ENCODE results near the gene KRT85. TPM values are rescaled to one million over a fixed set of nuclear protein-coding genes. Genes with fewer than 3 reads are reported as not detected.

The KRT85 gene
- total RNA-seq (not detected in 2 replicates), polyA plus RNA-seq (not detected in 2 replicates), polyA minus RNA-seq (not detected in 2 replicates)
- total RNA-seq (2013) = not detected

GRCh38 chr12:52366738-52367485 lies at the start of gene KRT85:
TSS of gene KRT85 (minus strand) at chr12:52367481. CDS start at chr12:52367405, 76 bp downstream.
- no peak for DNase-seq
- Histone ChIP-seq H2AFZ (ENCODE audit: insufficient read depth, low read depth, low read length, poor library complexity, severe bottlenecking) (no peak within 1 kb of the TSS), H3K27ac (ENCODE audit: low read length in 2 of 2) (no peak within 1 kb of the TSS), H4K20me1 (ENCODE audit: control insufficient read depth, insufficient read depth, low read length, poor library complexity, severe bottlenecking) (no peaks in the 10 kb centered on the region), H3K4me3 (ENCODE audit: control extremely low read depth in 1 of 5, extremely low read depth in 1 of 5, insufficient read depth in 1 of 5, low read depth in 2 of 5, low read length in 4 of 5) (no peak within 1 kb of the TSS), H3K4me2 (replicated peaks; ENCODE audit: low read depth, low read length, poor library complexity, severe bottlenecking) (no peak within 1 kb of the TSS), H3K27me3 (replicated peaks in 1 of 4; ENCODE audit: control extremely low read depth in 1 of 4, control insufficient read depth in 3 of 4, insufficient read depth in 4 of 4, low read length in 3 of 4) (peaks cover 0 to 17% (median 3%) of the 10 kb centered on the region in 4 experiments), H3K4me1 (ENCODE audit: control insufficient read depth in 2 of 2, insufficient read depth in 2 of 2, low read length in 2 of 2) (no peaks in the 10 kb centered on the region), H3K36me3 (replicated peaks in 1 of 2; ENCODE audit: control extremely low read depth in 1 of 2, control insufficient read depth in 1 of 2, extremely low read depth in 1 of 2, insufficient read depth in 2 of 2, low read length in 1 of 2) (no peaks in the 10 kb centered on the region), H3K79me2 (ENCODE audit: control insufficient read depth, insufficient read depth, low read length) (no peaks in the 10 kb centered on the region), H3K9me3 (ENCODE audit: control extremely low read depth in 1 of 3, control insufficient read depth in 2 of 3, insufficient read depth in 1 of 3, low read length in 2 of 3) (no peaks in the 10 kb centered on the region), H3K9ac (ENCODE audit: low read length) (no peak within 1 kb of the TSS)
- ChIA-PET CTCF (interaction anchor here (0.5 kb wide), 1 partner anchor 528 kb away, joined by 3 read pairs; no protein-coding TSS in a partner anchor), POLR2A (no interaction called here)
- Mint-ChIP-seq H3K27ac (no peak within 1 kb of the TSS), H3K9me3 (ENCODE audit: insufficient read depth) (no peaks in the 10 kb centered on the region), H3K4me1 (peaks cover 1% of the 10 kb centered on the region), H3K27me3 (peaks cover 17% of the 10 kb centered on the region), H3K4me3 (no peak within 1 kb of the TSS)
- 87% methylated on average over 42 of the region's 42 CpGs for whole genome bisulfite sequencing (ENCODE audit: insufficient coverage)
- TF ChIP-seq CTCF (IDR thresholded peaks at IDR 0.05) (no peak), EZH2 (IDR thresholded peaks at IDR 0.05; ENCODE audit: borderline replicate concordance, insufficient read depth, low read depth, low read length, poor library complexity, severe bottlenecking) (no peak)
- intact Hi-C loops (cut with micrococcal nuclease) = no loop called here
- no peak for ATAC-seq (ENCODE audit: low read depth)

- Histone ChIP-seq H3K9me3 (ENCODE audit: control extremely low read depth in 1 of 3, control insufficient read depth in 2 of 3, insufficient read depth in 1 of 3, low read length in 2 of 3) (no peaks in the 10 kb centered on the region), H3K36me3 (replicated peaks in 1 of 2; ENCODE audit: control extremely low read depth in 1 of 2, control insufficient read depth in 1 of 2, extremely low read depth in 1 of 2, insufficient read depth in 2 of 2, low read length in 1 of 2) (no peaks in the 10 kb centered on the region), H3K9ac (ENCODE audit: low read length) (no peak overlapping the region), H3K4me3 (ENCODE audit: control extremely low read depth in 1 of 5, extremely low read depth in 1 of 5, insufficient read depth in 1 of 5, low read depth in 2 of 5, low read length in 4 of 5) (no peak overlapping the region), H4K20me1 (ENCODE audit: control insufficient read depth, insufficient read depth, low read length, poor library complexity, severe bottlenecking) (no peaks in the 10 kb centered on the region), H3K27me3 (replicated peaks in 1 of 4; ENCODE audit: control extremely low read depth in 1 of 4, control insufficient read depth in 3 of 4, insufficient read depth in 4 of 4, low read length in 3 of 4) (no peaks in the 10 kb centered on the region), H3K4me1 (ENCODE audit: control insufficient read depth in 2 of 2, insufficient read depth in 2 of 2, low read length in 2 of 2) (no peaks in the 10 kb centered on the region), H3K79me2 (ENCODE audit: control insufficient read depth, insufficient read depth, low read length) (no peaks in the 10 kb centered on the region), H3K27ac (ENCODE audit: low read length in 2 of 2) (no peak overlapping the region), H2AFZ (ENCODE audit: insufficient read depth, low read depth, low read length, poor library complexity, severe bottlenecking) (no peak overlapping the region), H3K4me2 (replicated peaks; ENCODE audit: low read depth, low read length, poor library complexity, severe bottlenecking) (no peak overlapping the region)
- WGBS (ENCODE audit: insufficient coverage) = no CpG with 5 or more reads among the region's 1 CpG
- Mint-ChIP-seq H3K27ac (no peak overlapping the region), H3K9me3 (ENCODE audit: insufficient read depth) (no peaks in the 10 kb centered on the region), H3K4me1 (no peaks in the 10 kb centered on the region), H3K27me3 (peaks cover 52% of the 10 kb centered on the region), H3K4me3 (no peak overlapping the region)
- intact Hi-C loops (cut with micrococcal nuclease) = no loop called here
- no peak for ATAC-seq (ENCODE audit: low read depth)
- TF ChIP-seq EZH2 (IDR thresholded peaks at IDR 0.05; ENCODE audit: borderline replicate concordance, insufficient read depth, low read depth, low read length, poor library complexity, severe bottlenecking) = no peak
- no peak for TF ChIP-seq CTCF (IDR thresholded peaks at IDR 0.05)
- no peak for DNase-seq
- ChIA-PET CTCF (no interaction called here), POLR2A (no interaction called here)
Measured at GRCh38 chr12:52416795-52417194, 49.5 kb upstream of the KRT85 start.

Data from B cell (primary cell).